GM21737 (cell line): ENCODE results near the gene LRRC26.

ENCODE experiments used
- ATAC-seq: cut with Tn5 transposase; IDR thresholded peaks from one replicate; pipeline ENCODE4 v1.9.1; 2021; ENCODE audit warnings: mild to moderate bottlenecking, moderate library complexity; ENCODE audit not compliant: unreplicated experiment

Gene LRRC26

DNA sequence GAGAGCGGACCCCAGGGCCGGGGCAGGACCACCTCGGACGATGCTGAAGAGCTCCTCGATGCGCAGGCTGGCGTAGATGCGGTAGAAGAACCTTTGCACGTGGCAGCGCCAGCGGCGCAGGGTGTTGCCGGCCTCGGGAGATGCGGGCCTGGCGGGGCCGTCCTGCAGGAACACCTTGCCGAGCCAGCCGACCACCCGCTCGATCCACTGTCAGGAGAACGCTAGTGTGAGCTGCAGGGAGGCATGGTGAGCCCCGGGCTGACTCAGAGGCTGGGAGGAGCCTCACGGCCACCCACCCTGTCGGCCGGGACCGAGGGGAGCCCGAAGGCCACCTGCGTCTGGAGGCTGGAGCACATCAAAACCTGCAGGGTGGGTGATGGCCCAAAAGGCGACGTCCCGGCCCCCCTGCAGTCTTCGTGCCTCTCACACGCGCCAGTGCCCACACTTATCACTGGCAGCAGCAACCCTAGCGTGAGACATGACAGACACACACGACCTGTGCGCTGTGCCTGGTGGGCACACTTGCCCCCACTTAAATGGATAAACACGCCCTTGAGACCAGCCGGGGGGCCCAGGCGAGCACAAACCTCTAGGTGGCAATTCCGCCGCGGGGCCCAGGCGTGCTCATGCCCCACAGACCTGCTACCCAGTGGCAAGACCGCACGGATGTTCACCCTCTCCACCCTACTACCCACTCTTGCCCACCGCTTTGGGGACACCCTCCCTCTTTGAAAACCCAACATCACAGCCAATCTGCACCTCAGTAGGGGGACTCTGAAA is 15.2 kb upstream of the LRRC26 start:
- ATAC-seq: no peak

DNA sequence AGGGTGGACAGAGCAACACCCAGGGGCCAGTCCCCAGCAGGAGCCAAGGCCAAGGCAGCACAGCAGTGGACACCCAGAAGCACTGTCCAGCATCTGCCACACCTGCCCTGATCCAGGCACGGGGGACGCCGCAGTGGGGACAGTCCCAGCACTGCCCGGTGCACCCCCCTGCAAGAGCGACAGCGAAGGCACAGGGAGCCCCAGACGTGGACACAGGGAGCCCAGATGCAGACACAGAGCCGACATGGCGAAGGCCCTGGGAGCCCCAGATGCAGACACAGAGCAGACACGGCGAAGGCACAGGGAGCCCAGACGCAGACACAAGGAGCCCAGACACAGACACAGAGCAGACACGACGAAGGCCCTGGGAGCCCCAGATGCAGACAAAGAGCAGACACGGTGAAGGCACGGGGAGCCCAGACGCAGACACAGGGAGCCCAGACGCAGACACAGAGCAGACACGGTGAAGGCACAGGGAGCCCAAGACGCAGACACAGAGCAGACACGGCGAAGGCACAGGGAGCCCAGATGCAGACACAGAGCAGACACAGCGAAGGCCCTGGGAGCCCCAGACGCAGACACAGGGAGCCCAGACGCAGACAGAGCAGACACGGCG is 14.2 kb upstream of the LRRC26 start:
- ATAC-seq: no peak

DNA sequence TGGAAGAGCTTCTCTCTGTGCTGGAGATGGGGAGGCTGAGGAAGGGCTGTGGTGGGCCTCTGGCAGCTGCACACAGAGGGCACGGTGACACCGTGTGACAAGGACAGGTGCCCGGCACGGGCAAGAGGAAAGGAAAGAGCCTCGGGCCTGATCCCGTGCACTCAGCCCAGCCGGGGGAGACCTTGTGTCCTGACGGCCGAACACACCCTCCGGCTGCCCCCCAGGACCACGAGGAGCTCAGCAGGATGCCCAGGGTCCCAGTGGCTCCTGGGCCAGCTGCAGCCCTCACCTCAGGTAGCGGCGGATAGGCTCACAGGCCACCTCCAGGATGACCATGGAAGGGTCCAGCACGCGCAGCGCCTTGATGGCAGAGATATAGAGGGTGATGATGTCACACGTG is 13.0 kb upstream of the LRRC26 start:
- ATAC-seq: no peak

DNA sequence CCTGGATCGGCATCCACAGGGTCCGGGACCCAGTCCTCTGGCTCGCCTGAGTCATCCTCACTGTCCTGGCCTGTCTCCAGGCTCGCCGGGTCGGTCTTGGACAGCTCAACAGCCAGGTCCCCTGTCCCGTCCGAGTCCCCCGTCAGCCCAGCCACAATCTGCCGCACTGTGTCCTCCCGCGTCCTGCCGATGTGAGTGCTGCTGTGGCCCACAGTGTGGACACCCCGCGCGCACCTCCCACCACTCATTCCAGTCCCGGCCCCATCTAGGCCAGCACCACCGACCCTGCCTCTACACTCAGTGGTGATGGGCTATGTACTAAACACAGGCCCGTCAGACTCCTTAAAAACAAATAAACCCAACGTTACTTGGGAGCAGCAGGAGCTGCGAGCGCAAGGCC is 11.8 kb upstream of the LRRC26 start:
- ATAC-seq: no peak

DNA sequence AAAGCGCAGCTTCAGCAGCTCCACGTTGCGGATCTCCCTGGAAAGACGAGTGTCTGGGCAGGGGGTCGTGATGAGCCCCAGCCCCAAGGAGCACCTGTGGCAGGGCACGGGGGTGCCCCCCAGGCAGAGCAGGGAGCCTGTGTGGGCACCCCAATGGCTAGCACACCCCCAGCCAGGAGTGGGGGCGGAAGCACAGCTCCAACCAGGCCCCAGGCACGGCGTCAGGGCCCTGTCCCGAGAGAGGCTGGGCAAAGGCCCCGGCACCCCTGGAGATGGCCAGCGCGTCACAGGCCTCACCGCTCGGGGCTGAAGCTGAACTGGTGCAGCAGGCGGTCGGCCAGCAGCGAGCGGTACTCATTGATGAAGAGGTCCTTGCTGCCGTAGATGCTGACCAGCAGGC is 10.6 kb upstream of the LRRC26 start:
- no peak for ATAC-seq

DNA sequence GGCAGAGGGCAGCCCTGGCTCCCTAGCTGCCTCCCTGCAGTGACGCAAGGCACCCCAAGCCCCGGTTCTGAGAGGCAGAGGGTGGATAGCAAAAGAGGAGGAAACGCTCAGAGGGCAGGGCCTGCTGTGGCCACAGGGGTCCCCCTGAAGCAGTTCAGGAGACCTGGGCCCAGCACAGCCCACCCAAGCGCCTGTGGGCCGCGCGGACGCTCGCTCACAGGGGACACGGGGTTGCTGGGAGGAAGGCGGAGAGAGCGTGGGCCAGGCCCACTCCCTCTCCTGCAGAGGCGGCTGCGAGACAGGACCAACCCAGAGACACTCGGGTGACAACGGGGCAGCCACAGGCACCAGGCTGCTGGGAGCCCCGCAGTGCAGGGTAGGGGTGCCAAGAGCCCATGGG is 9.9 kb upstream of the LRRC26 start:
- ATAC-seq: no peak

DNA sequence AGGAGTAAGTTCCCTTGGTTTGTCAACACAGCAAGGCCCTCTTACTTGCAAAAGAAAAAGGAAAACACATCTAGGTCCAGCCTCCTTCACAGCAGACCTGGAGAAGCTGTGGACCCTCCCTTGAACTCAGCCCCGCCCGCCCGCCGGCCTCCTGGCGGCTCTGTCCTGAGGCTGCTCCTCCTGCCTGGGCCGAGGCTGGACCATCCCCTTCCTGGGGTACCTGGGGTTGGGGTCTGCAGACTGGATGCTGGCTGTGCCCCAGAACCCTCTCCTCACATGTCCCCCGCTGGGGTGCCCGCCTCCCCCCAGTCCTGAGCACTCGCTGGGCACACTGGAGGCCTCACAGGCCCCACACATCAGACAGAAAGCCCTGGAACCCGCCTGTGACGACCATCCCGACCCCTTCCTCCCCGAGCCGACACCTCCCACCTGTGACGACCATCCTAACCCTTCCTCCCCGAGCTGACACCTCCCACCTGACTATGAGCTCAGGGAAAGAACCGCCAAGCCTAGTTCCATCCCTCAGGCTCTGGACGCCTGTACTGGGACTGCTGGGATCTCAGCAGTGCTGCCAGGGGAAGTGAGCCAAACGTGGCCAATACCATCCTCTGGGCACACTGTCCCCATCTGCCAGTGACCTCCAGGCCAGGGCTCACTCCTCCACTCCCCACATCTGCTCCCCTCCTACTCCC is 9.2 kb upstream of the LRRC26 start:
- ATAC-seq: no peak

DNA sequence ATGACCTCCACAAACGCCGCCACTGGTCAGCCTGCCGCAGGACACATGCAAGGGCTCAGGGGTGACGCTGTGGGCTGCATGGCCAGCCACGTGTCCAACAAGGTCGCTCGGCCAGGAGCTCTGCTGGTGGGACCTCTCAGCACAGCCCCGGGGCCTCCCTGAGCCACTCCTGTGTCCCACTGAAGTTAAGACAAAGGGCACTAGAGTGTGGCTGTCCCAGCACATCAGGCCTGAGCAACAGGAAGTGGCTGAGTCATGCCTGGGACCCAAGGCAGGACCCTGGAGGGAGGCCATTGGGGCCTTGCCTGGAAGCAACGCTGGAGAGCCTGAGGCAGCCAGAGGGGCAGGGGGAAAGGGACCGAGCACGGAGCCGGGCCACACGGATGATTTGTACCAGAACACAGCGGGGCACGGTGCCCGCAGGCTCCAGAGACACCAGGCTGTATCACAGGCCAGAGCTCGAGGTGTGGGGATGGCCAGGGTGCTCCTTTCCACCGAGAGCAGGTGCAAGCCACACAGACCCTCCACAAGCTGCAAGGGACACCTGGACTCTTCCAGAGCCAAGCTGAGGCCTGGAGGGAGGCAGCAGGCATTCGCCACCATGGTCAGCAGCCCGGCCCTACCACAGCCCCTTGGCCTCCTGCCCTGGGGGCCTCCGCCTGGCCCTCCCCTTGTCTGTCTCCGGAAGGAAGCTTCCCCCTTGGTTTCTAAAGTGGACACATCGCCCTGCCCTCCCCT is 8.5 kb upstream of the LRRC26 start:
- no peak for ATAC-seq

DNA sequence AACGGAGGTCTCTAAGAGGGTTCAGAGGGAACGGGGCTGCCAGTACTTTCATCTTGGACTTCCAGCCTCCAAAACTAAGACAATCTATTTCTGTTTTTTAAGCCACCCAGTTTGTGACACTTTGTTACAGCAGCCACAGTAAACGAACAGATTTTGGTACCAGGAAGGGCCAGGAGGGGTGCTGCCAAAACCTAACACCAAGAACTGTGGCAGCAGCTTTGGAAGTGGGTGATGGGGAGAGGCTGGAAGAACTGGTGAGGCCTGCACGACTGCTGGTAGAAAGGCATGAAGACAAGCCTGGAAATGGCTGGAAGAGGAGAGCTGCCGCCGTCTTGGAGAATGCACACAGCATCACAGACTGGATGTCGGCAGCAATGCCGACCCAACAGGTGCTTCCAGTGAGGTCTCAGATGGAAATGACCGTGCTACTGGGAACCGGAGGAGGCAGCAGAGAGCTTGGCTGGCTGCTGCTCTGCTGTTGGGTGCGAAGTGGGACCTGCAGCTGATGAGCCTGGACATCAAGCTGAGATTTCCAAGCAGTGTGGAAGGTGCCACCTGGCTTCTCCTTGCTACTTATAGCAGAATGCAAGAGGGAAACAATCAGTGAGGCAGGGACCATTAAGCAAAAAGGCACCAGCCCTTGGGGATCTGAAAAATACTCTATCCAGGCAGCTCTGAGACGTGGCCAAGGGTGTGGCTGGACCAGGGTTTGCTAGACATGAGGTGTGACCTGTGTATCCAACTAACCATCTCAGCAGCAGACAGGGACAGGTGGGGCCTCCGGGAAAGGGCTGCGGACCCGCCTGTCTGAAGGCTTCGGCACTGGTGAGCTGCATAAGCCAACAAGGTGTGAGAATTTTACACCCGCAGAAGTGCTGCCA is 6.7 kb upstream of the LRRC26 start:
- ATAC-seq: no peak

DNA sequence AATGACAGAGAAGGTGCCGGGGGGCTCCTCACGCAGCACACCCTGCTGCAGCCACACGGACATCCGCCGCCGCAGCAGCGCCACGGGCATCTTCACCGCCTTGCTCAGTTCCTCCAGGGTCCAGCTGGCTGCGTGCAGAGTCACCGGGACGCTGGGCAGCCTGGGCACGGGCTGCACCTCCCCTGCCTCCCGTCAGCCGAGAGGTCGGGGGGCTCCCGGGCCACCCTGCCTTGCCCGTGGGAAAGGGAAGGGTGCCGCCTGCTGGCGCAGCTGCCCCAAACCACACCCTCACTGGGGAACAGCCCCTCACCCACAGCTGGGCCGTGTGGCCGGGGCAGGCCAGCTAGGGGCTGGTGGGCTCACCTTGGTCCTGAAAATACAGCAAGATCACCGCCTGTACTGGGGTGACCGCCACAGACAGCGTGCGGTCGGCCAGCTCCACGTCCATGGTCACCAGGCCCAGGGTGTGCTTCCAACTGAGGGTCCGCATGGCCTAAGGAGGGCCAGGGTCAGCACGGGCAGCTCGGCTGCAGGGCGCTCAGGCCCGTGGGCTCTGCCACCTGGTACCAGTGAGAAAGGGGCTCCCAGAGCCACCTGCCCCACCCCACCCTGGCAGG is 5.6 kb upstream of the LRRC26 start:
- ATAC-seq: no peak

DNA sequence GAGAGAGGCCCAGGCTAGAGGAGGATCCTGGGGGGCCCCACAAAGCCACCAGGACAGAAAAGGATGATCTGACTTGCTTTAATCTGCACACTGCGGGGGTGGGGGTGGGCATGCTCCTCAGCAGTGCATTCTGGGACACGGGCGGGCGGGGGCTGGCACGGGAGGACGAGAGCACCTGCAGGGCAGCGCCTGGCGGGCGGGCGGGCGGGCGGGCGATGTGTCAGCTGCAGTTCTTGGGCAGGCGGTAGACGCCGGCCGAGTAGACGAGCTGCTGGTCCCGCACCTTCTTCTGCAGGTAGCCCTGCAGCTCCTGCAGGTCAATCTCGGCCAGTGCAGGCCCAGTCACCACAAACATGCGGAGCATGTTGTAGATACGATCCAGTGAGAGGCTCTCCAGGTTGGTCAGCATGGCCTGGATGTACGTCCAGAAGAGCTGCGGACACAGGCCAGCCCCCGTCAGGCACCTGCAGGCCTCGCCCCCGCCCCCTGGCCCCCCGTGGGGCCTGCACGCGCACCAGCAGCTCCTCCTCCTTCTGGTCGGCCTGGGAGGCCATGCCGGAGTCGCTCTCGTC is 5.0 kb upstream of the LRRC26 start:
- no peak for ATAC-seq

DNA sequence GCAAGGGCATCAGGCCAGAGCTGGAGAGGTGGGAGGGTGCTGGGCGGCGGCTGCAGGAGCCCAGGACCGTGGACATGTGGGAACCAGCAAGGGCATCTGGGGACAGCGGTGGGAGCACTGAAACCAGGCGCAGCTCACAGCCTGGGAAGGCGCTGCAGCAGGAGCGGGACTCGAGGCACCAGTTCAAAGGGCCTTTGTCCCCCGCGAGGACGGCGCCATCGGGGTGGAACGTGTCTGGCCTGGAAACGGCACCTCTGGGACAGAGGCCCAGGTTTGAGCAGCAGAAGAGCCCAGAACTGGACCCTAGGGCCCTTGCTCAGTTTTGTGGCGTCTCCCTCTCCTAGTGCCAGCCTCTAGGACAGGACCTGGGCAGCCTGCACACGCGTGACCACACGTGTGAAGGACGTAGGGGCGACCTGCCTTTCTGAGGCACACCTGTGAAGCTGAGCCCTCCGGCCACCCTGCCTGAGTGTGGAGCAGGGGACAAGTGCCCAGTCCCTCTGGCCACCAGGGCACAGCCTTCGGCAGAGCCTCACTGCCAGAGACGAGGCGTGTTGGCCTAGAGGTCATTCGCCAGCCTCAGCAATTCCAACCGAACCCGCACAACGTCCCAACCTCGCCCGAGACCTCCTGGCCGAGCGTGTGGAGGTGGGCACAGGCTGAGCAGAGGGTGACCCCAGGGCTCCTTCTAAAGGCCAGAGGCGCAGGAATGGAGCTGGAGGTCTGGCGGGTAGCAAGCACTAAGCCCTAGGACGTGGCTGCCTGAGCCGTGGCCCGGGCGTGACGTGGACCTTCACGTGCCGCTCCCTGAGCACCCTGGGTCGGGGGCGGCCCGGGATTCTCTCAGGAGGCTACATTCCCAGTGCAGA is 4.2 kb upstream of the LRRC26 start:
- no peak for ATAC-seq

DNA sequence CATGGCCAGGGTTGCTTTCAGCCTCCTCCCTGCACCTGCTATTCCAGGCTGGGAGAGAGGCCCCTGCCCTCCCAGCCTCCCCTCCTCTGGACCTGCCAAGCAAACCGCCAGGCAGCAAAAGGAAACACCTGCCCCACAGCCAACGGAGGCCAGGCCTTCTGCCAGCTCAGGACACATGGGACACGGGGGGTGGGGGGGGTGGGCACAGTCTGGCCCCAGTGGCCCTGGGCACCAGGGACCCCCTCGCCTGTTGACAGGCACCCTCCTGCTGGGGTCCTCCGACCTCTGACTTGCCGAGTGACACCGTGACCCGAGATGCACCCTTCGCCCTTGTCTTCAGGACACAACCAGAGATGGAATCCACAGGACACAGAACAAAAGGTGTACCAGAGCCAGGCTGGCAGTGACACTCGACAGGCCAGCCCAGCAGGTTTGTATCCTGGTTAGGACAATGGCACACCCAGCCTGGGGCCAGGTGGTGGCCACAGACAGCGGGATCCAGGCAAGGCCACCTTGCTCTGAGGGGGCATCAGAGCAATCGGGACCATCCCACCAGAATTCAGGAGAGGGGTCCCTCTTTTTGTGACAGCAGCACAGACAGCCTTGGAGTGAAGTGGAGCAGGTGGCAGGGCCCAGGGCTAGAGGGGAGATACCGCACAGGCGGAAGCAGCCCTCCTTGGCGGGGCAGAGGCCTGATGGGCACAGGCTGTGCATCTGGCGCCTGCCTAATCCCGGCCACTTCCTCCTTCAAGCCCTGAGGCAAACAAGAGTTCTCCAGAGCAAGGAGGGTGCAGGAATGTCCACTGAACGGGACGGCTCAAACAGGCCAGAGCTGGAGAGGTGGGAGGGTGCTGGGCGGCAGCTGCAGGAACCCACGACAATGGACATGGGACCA is 3.3 kb upstream of the LRRC26 start:
- no peak for ATAC-seq

DNA sequence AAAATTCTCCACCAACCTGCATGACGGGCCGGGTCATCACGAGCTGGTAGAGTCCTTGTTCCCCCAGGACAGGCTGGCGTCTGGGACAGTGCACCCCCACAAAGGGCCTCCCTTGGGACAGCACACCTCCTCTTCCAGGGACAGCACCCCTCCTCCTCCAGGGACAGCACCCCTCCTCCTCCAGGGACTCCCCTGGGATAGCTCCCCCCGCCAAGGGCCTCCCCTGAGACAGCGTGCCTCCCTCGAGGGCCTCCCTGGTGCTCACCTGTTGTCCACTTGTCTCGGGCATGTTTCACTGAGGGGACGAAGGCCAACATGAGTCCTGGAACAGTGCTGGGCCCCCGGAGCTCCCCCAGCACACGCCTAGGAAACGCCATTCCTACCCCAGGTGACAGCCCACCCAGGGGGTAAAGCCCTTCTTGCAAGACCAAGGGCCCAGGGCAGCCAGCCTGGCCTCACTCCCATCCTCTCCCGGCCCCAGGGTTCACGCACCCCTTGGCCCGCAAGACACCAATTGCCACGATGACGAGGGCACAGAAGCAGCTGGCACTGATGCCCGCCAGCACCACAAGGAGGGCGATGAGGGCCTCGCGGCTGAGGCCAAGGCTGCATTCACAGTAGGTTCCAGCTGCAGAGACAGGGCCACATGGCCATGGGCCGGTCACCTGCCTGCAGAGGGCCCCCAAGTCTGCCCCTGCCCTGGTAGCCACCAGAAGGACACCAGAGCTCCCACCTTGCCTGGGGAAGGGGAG is 1.5 kb upstream of the LRRC26 start:
- ATAC-seq: no peak

DNA sequence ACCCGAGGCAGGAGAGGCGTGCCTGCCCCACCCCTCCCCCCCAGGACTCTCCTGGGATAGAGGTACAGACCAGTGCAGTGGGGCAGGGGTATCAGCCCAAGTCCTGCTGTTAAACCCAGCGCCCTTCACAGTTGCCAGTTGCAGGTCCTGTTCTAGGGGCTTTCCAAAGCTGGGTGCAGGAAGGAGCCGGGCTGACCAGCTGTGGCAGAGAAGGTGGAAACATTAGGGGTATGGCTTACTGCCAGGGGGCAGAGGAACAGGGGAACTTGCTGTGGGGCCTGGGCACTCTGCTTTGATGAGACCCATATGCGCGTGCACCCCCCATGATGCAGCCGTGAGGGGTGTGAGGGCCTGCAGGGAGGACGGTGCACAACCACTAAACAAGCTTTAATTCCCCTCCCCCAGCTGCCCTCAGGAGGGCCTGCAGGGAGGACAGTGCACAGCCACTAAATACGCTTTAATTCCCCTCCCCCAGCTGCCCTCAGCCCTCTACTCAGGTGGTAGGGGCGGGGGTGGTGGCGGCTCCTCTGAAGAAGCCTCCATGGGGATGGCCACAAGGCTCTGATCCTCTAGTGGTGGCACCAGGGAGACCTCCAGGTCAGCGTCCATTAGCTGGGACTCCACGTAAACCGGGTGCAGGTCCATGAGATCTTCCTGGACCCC is 766 bp upstream of the LRRC26 start:
- no peak for ATAC-seq
